KMS-11 (cell line): ENCODE results near the gene AVEN.

Experiments used
- H2AFZ ChIP-seq: fragments of 200-600 bp; sonication (generic); 2 replicates; pipeline ENCODE4 v1.6.1; 2016; ENCODE audit warnings: antibody characterized with exemption, mixed run types, low read depth
- H3K27ac ChIP-seq: fragments of 200-600 bp; sonication (generic); 2 replicates; pipeline ENCODE4 v1.6.1; 2016; ENCODE audit warnings: mild to moderate bottlenecking, mixed run types
- H3K27me3 ChIP-seq: fragments of 200-600 bp; sonication (generic); 2 replicates; pipeline ENCODE4 v1.6.1; 2017; ENCODE audit warnings: mild to moderate bottlenecking, low read depth, mixed run types, moderate library complexity; ENCODE audit not compliant: insufficient read depth
- H3K36me3 ChIP-seq: fragments of 200-600 bp; sonication (generic); 2 replicates; pipeline ENCODE4 v1.6.1; 2017; ENCODE audit warnings: mild to moderate bottlenecking, mixed run types; ENCODE audit not compliant: insufficient read depth
- H3K4me1 ChIP-seq: fragments of 200-600 bp; sonication (generic); 2 replicates; pipeline ENCODE4 v1.6.1; 2016; ENCODE audit warnings: mild to moderate bottlenecking, low read depth, mixed run types; ENCODE audit not compliant: poor library complexity, severe bottlenecking
- H3K4me2 ChIP-seq: fragments of 200-600 bp; sonication (generic); 2 replicates; pipeline ENCODE4 v1.7.0; 2016; ENCODE audit warnings: mild to moderate bottlenecking, mixed run types
- H3K4me3 ChIP-seq: fragments of 200-600 bp; sonication (generic); IDR thresholded peaks from 2 replicates; pipeline ENCODE4 v1.6.1; 2017; ENCODE audit warnings: low read depth, low read length, mixed read lengths; ENCODE audit not compliant: insufficient read depth
- H3K79me2 ChIP-seq: fragments of 200-600 bp; sonication (generic); 2 replicates; pipeline ENCODE4 v1.6.1; 2016; ENCODE audit warnings: low read depth, mixed run types; ENCODE audit not compliant: insufficient read depth
- H3K9ac ChIP-seq: fragments of 200-600 bp; sonication (generic); 2 replicates; pipeline ENCODE4 v1.6.1; 2016; ENCODE audit warnings: mild to moderate bottlenecking, mixed run types
- H4K20me1 ChIP-seq: fragments of 200-600 bp; sonication (generic); 2 replicates; pipeline ENCODE4 v1.6.1; 2016; ENCODE audit warnings: mild to moderate bottlenecking, mixed run types; ENCODE audit not compliant: insufficient read depth
- TF ChIP-seq, protein P1 (sequence below): fragments of 200-600 bp; sonication (generic); conservative IDR thresholded peaks from 2 replicates; pipeline ENCODE4 v1.6.1; 2017; ENCODE audit warnings: low read depth, mild to moderate bottlenecking, antibody characterized with exemption, low read length, moderate library complexity, mixed read lengths

Gene AVEN

DNA sequence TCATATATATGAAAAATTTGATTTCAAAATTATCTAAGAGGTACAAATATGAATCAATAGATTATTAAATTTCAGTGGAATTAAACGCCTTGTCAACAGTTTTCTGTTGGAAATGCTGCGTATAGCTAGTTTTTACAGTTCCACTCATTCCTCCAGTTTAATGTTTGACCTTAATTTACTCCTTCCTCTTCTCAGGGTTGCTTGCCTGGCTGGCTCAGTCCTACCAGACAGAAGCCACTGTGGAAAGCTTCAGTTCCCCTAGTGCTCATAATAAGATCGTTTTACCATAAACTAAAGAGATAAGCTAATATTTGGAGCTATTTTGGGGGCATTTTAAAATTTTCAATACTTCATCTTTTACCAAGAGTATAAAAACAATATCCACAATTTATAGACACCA is 39.9 kb upstream of the AVEN start:
- Histone ChIP-seq H3K4me2 (no peak overlapping the region), H3K79me2 (no peaks in the 10 kb centered on the region), H2AFZ (no peak overlapping the region), H3K4me1 (no peaks in the 10 kb centered on the region), H3K9ac (no peak overlapping the region), H4K20me1 (no peaks in the 10 kb centered on the region), H3K36me3 (0 out of 2 replicates have a peak, but pooled peaks cover 3% of the 10 kb centered on the region), H3K27ac (no peak overlapping the region), H3K4me3 (no peak overlapping the region), H3K27me3 (no peaks in the 10 kb centered on the region)
- TF ChIP-seq, protein P1, sequence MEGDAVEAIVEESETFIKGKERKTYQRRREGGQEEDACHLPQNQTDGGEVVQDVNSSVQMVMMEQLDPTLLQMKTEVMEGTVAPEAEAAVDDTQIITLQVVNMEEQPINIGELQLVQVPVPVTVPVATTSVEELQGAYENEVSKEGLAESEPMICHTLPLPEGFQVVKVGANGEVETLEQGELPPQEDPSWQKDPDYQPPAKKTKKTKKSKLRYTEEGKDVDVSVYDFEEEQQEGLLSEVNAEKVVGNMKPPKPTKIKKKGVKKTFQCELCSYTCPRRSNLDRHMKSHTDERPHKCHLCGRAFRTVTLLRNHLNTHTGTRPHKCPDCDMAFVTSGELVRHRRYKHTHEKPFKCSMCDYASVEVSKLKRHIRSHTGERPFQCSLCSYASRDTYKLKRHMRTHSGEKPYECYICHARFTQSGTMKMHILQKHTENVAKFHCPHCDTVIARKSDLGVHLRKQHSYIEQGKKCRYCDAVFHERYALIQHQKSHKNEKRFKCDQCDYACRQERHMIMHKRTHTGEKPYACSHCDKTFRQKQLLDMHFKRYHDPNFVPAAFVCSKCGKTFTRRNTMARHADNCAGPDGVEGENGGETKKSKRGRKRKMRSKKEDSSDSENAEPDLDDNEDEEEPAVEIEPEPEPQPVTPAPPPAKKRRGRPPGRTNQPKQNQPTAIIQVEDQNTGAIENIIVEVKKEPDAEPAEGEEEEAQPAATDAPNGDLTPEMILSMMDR, result no peak

DNA sequence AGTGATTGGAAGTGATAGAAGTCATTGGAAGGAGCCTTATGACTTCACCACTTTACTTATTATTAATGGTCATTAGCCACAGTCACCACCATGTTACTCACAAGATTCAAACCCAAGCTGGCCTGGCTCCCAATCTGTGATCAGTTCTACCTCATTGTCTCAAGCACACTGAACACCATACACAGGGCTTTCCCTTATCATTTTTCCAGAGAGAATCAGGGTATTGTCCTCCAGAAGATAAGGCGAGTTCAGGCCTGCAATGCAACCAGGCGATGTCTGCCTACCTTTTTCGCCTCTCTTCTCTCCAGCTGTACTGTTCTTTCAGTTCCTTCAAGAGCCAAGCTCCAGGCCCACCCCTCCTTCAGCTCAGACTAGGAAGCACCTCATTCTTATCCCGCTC is 37.8 kb upstream of the AVEN start:
- Histone ChIP-seq H3K79me2 (no peaks in the 10 kb centered on the region), H3K4me3 (no peak overlapping the region), H2AFZ (no peak overlapping the region), H4K20me1 (no peaks in the 10 kb centered on the region), H3K27ac (no peak overlapping the region), H3K36me3 (no peaks in the 10 kb centered on the region), H3K9ac (no peak overlapping the region), H3K4me2 (no peak overlapping the region), H3K4me1 (no peaks in the 10 kb centered on the region), H3K27me3 (no peaks in the 10 kb centered on the region)
- TF ChIP-seq, protein P1, result no peak

DNA sequence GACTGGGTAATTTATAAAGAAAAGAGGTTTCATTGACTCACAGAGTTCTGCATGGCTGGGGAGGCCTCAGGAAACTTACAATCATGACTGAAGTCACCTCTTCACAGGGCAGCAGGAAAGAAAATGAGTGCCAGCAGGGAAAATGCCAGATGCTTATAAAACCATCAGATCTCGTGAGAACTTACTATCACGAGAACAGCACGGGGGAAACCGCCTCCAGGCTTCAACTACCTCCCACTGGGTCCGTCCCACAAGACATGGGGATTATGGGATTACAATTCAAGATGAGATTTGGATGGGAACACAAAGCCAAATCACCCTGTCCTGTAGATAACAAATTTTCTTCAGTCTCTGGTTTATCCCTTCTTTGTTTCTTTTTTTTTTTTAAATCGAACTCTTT is 31.0 kb upstream of the AVEN start:
- Histone ChIP-seq H3K4me1 (no peaks in the 10 kb centered on the region), H3K4me3 (no peak overlapping the region), H2AFZ (no peak overlapping the region), H3K4me2 (no peak overlapping the region), H3K9ac (no peak overlapping the region), H3K27me3 (no peaks in the 10 kb centered on the region), H3K27ac (no peak overlapping the region), H3K79me2 (no peaks in the 10 kb centered on the region), H4K20me1 (no peaks in the 10 kb centered on the region), H3K36me3 (no peaks in the 10 kb centered on the region)
- TF ChIP-seq, protein P1, result no peak

DNA sequence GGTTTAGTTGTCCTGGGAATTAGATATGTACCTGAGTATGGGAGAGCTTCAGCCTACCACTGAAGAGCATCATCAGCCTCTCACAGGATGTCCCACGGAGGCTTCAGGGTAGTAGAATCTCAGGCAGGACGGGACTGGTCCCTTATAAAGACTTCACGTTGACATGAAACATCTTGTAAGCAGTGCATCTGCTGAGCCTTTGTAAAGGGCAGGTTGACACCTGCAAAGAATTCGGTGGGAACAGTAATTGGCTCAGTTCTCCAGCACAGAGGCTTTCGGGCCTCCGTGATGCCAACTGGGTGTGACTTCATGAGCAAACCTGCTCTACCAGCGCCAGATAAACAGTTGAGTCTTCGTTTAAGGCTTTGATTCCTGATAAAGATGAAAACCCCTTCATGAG is 26.9 kb upstream of the AVEN start:
- Histone ChIP-seq H3K4me2 (no peak overlapping the region), H3K36me3 (no peaks in the 10 kb centered on the region), H4K20me1 (no peaks in the 10 kb centered on the region), H3K4me3 (no peak overlapping the region), H3K27me3 (no peaks in the 10 kb centered on the region), H2AFZ (no peak overlapping the region), H3K4me1 (no peaks in the 10 kb centered on the region), H3K27ac (no peak overlapping the region), H3K79me2 (no peaks in the 10 kb centered on the region), H3K9ac (no peak overlapping the region)
- TF ChIP-seq, protein P1, result no peak
